Limb (tissue), 2 donors: ENCODE measurements around the gene ZNF304.
"Not testable (repeated sequence)": the region's sequence is repeated elsewhere in the genome, so short reads cannot be mapped to it uniquely, and the experiment has no call there.

Source experiments
- DNase-seq, 2 donors: peaks; one replicate each; pipeline ENCODE4 v3.0.0-alpha.2; 2016; ENCODE audit errors: extremely low spot score in 2 of 2

Gene ZNF304

GRCh38 chr19:57362419-57362818 is 11.3 kb downstream of the ZNF304 start:
- no peak for DNase-seq

- peak; percentile 96 to 100 for DNase-seq
Observed at GRCh38 chr19:57362997-57363687, 12.1 kb downstream of the ZNF304 start, which contains the start of the genes TRAPPC2B and ZNF547. Gene TRAPPC2B, plus strand, starts transcription at chr19:57363551. Its CDS starts 1,283 bp downstream, at chr19:57364834. Gene ZNF547, plus strand, starts transcription at chr19:57363551. Its CDS starts 5,005 bp downstream, at chr19:57368556.

DNA sequence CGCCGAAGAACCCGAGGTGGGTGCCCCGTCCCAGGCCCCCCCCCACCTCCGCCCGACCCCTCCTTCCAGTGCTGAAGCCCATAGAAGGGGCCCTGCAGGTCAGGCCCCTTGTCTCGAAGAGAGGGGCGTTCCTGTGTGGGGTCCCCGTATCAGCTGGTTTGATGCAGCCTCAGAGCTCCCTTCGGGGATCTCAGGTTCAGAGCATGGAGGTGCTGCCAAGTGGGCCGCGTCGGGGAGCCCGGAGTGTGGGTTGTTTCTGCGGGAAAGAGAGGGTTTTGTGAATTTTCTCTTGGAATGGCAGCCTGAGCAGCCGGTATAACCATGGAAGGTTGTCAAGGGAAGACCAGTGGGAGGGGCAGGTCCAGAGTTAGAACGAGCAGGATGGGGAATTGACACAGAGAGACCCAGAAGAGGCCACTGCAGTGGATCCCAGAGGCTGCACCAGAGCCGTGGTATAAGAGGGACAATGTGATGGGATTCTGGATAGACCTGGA is 12.7 kb downstream of the ZNF304 start:
- peak in 1 of 2 donors; percentile 12 for DNase-seq

DNA sequence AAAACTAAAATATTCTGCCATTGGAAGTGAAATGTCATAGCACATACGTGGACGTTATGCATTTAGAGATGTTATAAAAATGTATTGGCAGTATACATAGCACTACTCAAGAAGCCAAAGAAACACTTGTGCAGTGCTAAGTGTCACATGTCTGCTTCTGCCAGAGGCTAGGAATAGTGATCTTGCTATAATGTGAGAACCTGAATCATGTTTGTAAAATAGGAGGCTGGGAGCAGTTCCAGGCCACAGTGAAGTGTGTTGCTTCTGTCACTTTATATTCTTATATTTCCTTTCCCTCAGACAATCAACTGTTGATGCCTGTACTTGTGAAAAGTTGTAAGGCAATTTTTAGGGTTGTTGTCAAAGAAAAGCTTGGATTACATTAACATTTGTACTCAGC is 15.7 kb downstream of the ZNF304 start:
- DNase-seq: no peak

DNA sequence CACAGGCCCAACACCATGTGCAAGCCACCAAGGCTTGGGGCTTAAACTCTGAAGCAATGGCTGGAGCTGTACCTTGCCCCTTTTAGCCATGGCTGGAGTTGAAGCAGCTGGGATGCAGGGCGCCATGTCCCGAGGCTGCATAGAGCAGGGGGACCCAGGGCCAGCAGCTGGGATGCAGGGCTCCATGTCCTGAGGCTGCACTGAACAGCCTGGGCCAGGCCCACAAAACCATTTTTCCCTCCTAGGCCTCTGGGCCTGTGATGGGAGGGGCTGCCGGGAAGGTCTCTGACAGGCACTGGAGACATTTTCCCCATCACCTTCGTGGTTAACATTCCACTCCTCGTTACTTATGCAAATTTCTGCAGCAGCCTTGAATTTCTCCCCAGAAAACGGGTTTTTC is 23.1 kb downstream of the ZNF304 start:
- no peak for DNase-seq

DNA sequence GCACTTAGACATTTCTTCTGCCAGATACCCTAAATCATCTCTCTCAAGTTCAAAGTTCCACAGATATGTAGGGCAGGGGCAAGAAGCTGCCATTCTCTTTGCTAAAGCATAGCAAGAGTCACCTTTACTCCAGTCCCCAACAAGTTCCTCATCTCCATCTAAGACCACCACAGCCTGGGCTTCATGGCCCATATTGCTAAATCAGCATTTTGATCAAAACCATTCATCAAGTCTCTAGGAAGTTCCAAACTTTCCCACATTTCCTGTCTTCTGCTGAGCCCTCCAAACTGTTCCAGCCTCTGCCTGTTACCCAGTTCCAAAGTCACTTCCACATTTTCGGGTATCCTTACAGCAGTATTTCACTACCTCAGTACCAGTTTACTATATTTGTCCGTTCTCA is 23.6 kb downstream of the ZNF304 start:
- not testable (repeated sequence) for DNase-seq

GRCh38 chr19:57376151-57376550 is 25.1 kb downstream of the ZNF304 start:
- no peak for DNase-seq

DNA sequence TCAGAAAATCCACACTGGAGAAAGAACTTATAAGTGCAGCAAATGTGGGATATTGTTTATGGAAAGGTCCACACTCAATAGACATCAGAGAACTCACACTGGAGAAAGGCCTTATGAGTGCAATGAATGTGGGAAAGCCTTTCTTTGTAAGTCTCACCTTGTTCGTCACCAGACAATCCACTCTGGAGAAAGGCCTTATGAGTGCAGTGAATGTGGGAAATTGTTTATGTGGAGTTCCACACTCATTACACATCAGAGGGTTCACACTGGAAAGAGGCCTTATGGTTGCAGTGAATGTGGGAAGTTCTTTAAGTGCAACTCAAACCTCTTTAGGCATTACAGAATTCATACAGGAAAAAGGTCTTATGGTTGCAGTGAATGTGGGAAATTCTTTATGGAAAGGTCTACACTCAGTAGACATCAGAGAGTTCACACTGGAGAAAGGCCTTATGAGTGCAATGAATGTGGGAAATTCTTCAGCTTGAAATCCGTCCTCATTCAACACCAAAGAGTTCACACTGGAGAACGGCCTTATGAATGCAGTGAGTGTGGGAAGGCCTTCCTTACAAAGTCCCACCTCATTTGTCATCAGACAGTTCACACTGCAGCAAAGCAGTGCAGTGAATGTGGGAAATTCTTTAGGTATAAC is 26.6 kb downstream of the ZNF304 start:
- no peak for DNase-seq

DNA sequence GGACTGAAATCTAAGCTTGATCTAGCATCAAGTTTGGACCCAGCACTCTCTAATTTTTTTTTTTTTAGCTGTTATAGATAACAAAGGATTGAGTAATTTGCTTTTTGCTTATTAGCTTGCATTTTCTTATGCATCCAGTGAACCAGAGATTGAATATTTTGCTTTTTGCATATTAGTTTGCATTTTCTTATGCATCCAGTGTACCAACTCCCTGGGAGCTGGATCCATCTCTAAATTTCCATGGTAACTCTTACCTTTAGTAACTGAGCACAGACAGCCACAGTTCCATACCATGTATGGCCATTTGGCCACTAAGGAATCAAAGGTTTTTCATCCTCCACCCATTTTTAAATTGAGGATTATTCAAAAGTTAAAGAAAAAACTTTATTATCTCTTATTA is 29.9 kb downstream of the ZNF304 start:
- DNase-seq: no peak

DNA sequence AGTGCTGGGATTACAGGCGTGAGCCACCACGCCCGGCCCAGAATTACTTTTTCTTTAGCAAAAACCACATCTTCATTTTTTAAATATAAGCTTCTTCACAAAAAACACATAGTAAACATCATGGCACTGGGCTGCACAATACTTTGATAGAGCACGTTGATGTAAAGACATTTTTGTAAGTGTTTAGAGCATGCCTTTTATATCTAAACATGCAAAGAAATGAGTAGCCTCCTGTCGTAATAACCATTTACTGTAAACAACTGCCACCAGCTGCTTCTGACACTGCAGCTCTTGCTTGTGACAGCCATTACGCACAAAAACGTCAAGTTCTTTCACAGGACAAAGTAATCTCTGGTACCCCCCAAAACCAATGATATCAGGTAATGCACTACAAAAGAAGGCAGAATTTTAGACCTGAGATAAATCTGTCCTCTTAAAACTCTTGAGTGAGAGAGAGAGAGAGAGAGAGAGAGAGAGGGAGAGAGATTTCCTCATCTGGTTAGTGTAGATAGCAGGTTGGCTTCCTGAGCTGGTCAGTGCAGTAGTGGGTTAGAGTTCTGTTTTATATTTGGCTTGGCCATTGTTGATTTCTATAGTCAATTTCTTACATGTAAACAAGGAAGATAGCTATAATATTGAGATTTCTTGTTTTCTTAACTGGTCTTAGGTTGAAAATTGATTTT is 31.9 kb downstream of the ZNF304 start:
- no peak for DNase-seq

- DNase-seq: no peak
Observed at GRCh38 chr19:57389194-57389729, 38.2 kb downstream of the ZNF304 start.

GRCh38 chr19:57389730-57390598 is 38.9 kb downstream of the ZNF304 start, which contains the start of gene ZNF548:
Gene ZNF548, plus strand, starts transcription at chr19:57389854. Its CDS starts 246 bp downstream, at chr19:57390100.
- peak; percentile 98 to 99 for DNase-seq

- DNase-seq: no peak
Observed at GRCh38 chr19:57395710-57396109, 44.6 kb downstream of the ZNF304 start.

- no peak for DNase-seq
Observed at GRCh38 chr19:57398868-57399267, 47.8 kb downstream of the ZNF304 start.

DNA sequence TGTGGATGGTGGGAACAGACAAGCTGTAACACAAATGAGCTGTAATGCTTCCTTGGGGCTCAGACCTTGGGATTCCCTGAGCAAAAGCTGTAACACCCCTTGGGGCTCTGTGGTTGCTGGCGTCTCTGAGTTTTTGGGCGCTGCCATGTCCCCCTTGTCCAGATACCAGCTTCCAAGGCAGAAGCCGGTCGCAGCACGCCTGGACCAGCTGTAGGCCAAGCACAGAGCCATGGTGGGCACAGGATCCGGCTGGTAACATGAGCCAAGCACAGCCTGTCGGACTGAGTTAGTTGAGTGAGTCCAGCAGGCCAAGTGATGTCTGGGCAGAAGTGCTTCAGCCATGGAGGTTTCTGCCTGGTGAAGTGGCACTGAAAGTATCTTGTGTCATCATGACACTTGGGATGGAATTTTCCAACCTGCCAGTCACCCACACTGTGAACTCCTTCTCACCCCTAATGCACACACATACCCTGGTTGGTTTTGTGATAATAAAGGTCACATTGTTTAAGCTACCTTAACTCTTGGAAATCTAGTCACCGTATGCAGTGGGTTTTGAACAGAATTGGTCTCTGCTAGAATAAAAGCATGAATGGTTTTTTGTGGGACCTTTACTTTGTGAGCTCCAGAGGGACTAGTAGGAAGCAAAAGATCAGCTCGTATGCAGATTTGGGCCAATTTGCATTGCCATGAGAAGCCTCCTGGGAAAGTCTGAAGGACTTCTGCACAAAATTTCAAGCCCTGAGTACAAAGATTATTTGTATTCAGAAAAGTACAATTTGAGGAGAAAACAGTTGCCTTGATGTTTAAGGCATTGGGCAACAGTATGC is 52.9 kb downstream of the ZNF304 start:
- no peak for DNase-seq

- DNase-seq: peak; percentile 37 to 68
Observed at GRCh38 chr19:57406516-57407123, 55.5 kb downstream of the ZNF304 start.
